OCI-LY7 (cell line): ENCODE data around the gene BAHCC1. TPM values are rescaled to one million over a fixed set of nuclear protein-coding genes. Genes with fewer than 3 reads are reported as not detected.

Experiments
- BruUV-seq: library from RNA; stranded (reverse); fragments of 400-500 nt; replicated peaks from 2 replicates; lab custom pipeline; 2021; lab: Mats Ljungman, UMichigan
- CTCF ChIA-PET: fragments of 300-600 bp; sonication (Branson Sonifier 250); formaldehyde crosslinking; loops from one replicate; lab custom pipeline; 2022; ENCODE audit warnings: antibody characterized with exemption; ENCODE audit not compliant: unreplicated experiment; lab: Charles Lee
- POLR2A ChIA-PET: fragments of 300-600 bp; sonication (Branson Sonifier 250); formaldehyde crosslinking; loops from one replicate; lab custom pipeline; 2022; ENCODE audit warnings: antibody characterized with exemption; lab: Charles Lee
- DNase-seq: peaks from one replicate; pipeline ENCODE4 v3.0.0-alpha.2; 2015; ENCODE audit warnings: low spot score
- H2AFZ ChIP-seq: fragments of 200-600 bp; sonication (generic), shearing (Covaris generic); 2 replicates; pipeline ENCODE4 v1.6.1; 2014; ENCODE audit warnings: mild to moderate bottlenecking, antibody characterized with exemption, low read length, moderate library complexity
- H3K27ac ChIP-seq: fragments of 200-600 bp; sonication (generic); 2 replicates; pipeline ENCODE4 v1.5.1; 2014; ENCODE audit warnings: mixed run types, low read depth, mild to moderate bottlenecking, moderate library complexity, low read length, inconsistent platforms; ENCODE audit not compliant: poor library complexity, severe bottlenecking
- H3K36me3 ChIP-seq: fragments of 200-600 bp; sonication (generic); 2 replicates; pipeline ENCODE4 v1.6.1; 2014; ENCODE audit warnings: mild to moderate bottlenecking, antibody characterized with exemption, low read length, moderate library complexity, mixed read lengths; ENCODE audit not compliant: insufficient read depth
- H3K4me1 ChIP-seq: fragments of 200-600 bp; sonication (generic); 2 replicates; pipeline ENCODE4 v1.5.1; 2014; ENCODE audit warnings: mild to moderate bottlenecking, low read length; ENCODE audit not compliant: insufficient read depth, poor library complexity, severe bottlenecking
- H3K4me2 ChIP-seq: fragments of 200-600 bp; sonication (generic); 2 replicates; pipeline ENCODE4 v1.6.1; 2014; ENCODE audit warnings: mild to moderate bottlenecking, low read length
- H3K4me3 ChIP-seq: fragments of 200-600 bp; sonication (generic); 2 replicates; pipeline ENCODE4 v1.5.1; 2014; ENCODE audit warnings: mild to moderate bottlenecking, low read depth, low read length; ENCODE audit not compliant: poor library complexity, severe bottlenecking
- H3K79me2 ChIP-seq: fragments of 200-600 bp; sonication (generic); 2 replicates; pipeline ENCODE4 v1.6.1; 2016; ENCODE audit warnings: low read depth, mild to moderate bottlenecking, low read length, moderate library complexity, mixed read lengths; ENCODE audit not compliant: insufficient read depth
- H3K9me2 ChIP-seq: fragments of 200-600 bp; sonication (generic); 2 replicates; pipeline ENCODE4 v1.6.1; 2016; ENCODE audit warnings: mild to moderate bottlenecking, low read length, mixed read lengths; ENCODE audit not compliant: insufficient read depth
- H3K9me3 ChIP-seq: fragments of 200-600 bp; sonication (generic); 2 replicates; pipeline ENCODE4 v1.6.1; 2014; ENCODE audit warnings: mild to moderate bottlenecking, mixed run types, low read length, mixed read lengths
- H4K20me1 ChIP-seq: fragments of 200-600 bp; sonication (generic); 2 replicates; pipeline ENCODE4 v1.6.1; 2014; ENCODE audit warnings: mild to moderate bottlenecking, antibody characterized with exemption, low read length, moderate library complexity, mixed read lengths; ENCODE audit not compliant: insufficient read depth
- CTCF ChIP-seq: fragments of 200-600 bp; sonication (generic); conservative IDR thresholded peaks from 2 replicates; pipeline ENCODE4 v1.5.1; 2014; ENCODE audit warnings: mild to moderate bottlenecking, antibody characterized with exemption, low read length, moderate library complexity, mixed read lengths
- EZH2phosphoT487 ChIP-seq: fragments of 200-600 bp; sonication (generic); IDR thresholded peaks from 2 replicates; pipeline ENCODE4 v1.6.1; 2018; ENCODE audit warnings: low read depth, borderline replicate concordance, mild to moderate bottlenecking, mixed run types, antibody characterized with exemption, low read length, moderate library complexity, mixed read lengths
- intact Hi-C: fragments of 100-400 bp; cut with micrococcal nuclease; formaldehyde crosslinking; loops from one replicate; pipeline ENCODE4 v1.10.0; 2022; ENCODE audit not compliant: unreplicated experiment
- total RNA-seq, 2 experiments: library from RNA; depleted of rRNA in 1 of 2; stranded (reverse); fragments of >200 nt in 1 of 2; shearing (Covaris generic) in 1 of 2; gene quantifications; 2 replicates each; pipeline ENCODE4 v1.2.3, GENCODE V29; 2014 to 2022

The BAHCC1 gene
- total RNA-seq, 2 experiments from 2014 or later, result 5.2 to 5.5 TPM

GRCh38 chr17:81428121-81428515 is 32.9 kb downstream of the BAHCC1 start:
- H3K9me2 ChIP-seq, result no peaks in the 10 kb centered on the region
- no peak overlapping the region for H3K27ac ChIP-seq
- no peak for DNase-seq
- H3K4me2 ChIP-seq, result no peak overlapping the region
- peaks cover 7% of the 10 kb centered on the region; the same call in 1 of the 2 replicates for H3K9me3 ChIP-seq
- intact Hi-C loops, result no loop called here
- no TSS peak for BruUV-seq
- H3K36me3 ChIP-seq, result no peaks in the 10 kb centered on the region
- no peaks in the 10 kb centered on the region for H3K79me2 ChIP-seq
- no peak for TF ChIP-seq CTCF
- no peak for TF ChIP-seq EZH2phosphoT487
- no peak overlapping the region for H2AFZ ChIP-seq
- CTCF ChIA-PET, result no interaction called here
- H4K20me1 ChIP-seq, result no peaks in the 10 kb centered on the region
- H3K4me3 ChIP-seq, result no peak overlapping the region
- POLR2A ChIA-PET, result interaction anchor here (0.6 kb wide), 1 partner anchor 67 kb away, joined by 4 read pairs; no protein-coding TSS in a partner anchor
- H3K4me1 ChIP-seq, result no peaks in the 10 kb centered on the region

GRCh38 chr17:81428516-81428915 is 33.3 kb downstream of the BAHCC1 start:
- Histone ChIP-seq H3K4me3 (no peak overlapping the region), H3K27ac (no peak overlapping the region), H2AFZ (no peak overlapping the region), H3K9me2 (no peaks in the 10 kb centered on the region), H3K9me3 (peaks cover 7% of the 10 kb centered on the region; the same call in 1 of the 2 replicates), H3K4me2 (no peak overlapping the region), H4K20me1 (no peaks in the 10 kb centered on the region), H3K36me3 (no peaks in the 10 kb centered on the region), H3K4me1 (no peaks in the 10 kb centered on the region), H3K79me2 (no peaks in the 10 kb centered on the region)
- POLR2A ChIA-PET, result interaction anchor here (0.6 kb wide), 1 partner anchor 67 kb away, joined by 4 read pairs; no protein-coding TSS in a partner anchor
- TF ChIP-seq CTCF (no peak), EZH2phosphoT487 (no peak)
- BruUV-seq, result no TSS peak
- CTCF ChIA-PET, result no interaction called here
- intact Hi-C loops, result no loop called here
- no peak for DNase-seq

- BruUV-seq, result no TSS peak
- POLR2A ChIA-PET, result interaction anchor here (1.6 kb wide), 1 partner anchor 34 kb away, joined by 4 read pairs; the partner anchor contains the start of gene BAHCC1
- intact Hi-C loops, result no loop called here
Observed at GRCh38 chr17:81428948-81429774, 33.9 kb downstream of the BAHCC1 start.

More at GRCh38 chr17:81428948-81429774, 33.9 kb downstream of the BAHCC1 start:
- CTCF ChIA-PET, result interaction anchor here (1.4 kb wide), 1 partner anchor 134 kb away, joined by 3 read pairs; the partner anchor contains the start of gene SLC38A10
- Histone ChIP-seq H3K4me1 (no peaks in the 10 kb centered on the region), H2AFZ (no peak overlapping the region), H3K27ac (no peak overlapping the region), H3K4me2 (no peak overlapping the region), H4K20me1 (no peaks in the 10 kb centered on the region), H3K79me2 (no peaks in the 10 kb centered on the region), H3K4me3 (no peak overlapping the region), H3K36me3 (no peaks in the 10 kb centered on the region), H3K9me3 (peaks cover 7% of the 10 kb centered on the region; the same call in 1 of the 2 replicates), H3K9me2 (no peaks in the 10 kb centered on the region)
- DNase-seq, result no peak
- TF ChIP-seq EZH2phosphoT487 (no peak), CTCF (no peak)
